Measurements from ENCODE around the gene MAP3K15.

DNA sequence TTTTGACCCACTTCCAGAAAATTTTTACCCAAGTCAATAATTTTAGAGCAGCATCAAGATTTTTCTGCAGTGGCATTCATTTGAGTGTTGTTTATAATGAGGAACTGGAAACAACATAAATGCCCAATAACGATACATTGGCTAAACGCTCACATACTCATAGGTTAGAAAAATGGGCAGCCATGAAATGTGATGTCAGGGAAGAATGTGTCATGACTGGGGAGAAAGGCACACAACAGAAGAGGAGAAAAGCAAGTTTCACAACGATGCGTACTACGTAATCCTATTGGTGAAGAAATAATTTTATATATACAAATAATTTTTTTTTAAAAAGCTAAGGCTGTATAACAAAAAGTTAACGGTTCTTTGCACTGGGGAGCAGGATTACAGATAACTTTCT is 33.6 kb upstream of the MAP3K15 start:
- TF ChIP-seq, protein P1, sequence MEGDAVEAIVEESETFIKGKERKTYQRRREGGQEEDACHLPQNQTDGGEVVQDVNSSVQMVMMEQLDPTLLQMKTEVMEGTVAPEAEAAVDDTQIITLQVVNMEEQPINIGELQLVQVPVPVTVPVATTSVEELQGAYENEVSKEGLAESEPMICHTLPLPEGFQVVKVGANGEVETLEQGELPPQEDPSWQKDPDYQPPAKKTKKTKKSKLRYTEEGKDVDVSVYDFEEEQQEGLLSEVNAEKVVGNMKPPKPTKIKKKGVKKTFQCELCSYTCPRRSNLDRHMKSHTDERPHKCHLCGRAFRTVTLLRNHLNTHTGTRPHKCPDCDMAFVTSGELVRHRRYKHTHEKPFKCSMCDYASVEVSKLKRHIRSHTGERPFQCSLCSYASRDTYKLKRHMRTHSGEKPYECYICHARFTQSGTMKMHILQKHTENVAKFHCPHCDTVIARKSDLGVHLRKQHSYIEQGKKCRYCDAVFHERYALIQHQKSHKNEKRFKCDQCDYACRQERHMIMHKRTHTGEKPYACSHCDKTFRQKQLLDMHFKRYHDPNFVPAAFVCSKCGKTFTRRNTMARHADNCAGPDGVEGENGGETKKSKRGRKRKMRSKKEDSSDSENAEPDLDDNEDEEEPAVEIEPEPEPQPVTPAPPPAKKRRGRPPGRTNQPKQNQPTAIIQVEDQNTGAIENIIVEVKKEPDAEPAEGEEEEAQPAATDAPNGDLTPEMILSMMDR (IDR thresholded peaks at IDR 0.05; ENCODE audit: insufficient read depth, low read depth, low read length), result no peak
- TF ChIP-seq EZH2 (IDR thresholded peaks at IDR 0.05; ENCODE audit: insufficient read depth, low read length), result no peak
